MM.1S (cell line): ENCODE data around the gene SUSD4.

ENCODE experiments used
- EZH2phosphoT487 ChIP-seq: fragments of 300-600 bp; sonication (generic); IDR thresholded peaks from 2 replicates; pipeline ENCODE4 v1.6.1; 2018; ENCODE audit warnings: antibody characterized with exemption, low read length
- TF ChIP-seq, protein P1 (sequence below): fragments of 300-600 bp; sonication (generic); IDR thresholded peaks from 2 replicates; pipeline ENCODE4 v1.5.1; 2016; ENCODE audit warnings: antibody characterized with exemption, low read length, mixed read lengths

DNA sequence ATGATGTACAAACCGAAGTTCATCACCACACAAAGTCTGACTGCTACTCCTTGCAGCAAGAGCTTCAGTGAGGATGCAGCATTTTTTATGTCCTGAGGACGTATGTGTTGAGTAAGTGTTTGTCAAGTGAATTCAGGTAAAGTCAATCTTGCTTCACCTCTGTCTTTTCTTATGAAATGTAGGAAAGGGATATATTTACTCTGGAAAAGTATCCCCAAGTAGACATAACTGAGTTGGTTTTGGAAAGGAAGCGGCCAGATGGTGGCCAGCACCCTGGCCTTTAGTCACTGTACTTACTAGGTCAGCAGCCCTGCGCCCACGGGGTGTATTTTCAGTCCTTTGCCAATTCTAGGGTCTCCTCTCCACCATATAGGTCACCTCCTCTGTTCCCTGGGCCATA lies 75.2 kb downstream of the SUSD4 start:
- TF ChIP-seq, protein P1, sequence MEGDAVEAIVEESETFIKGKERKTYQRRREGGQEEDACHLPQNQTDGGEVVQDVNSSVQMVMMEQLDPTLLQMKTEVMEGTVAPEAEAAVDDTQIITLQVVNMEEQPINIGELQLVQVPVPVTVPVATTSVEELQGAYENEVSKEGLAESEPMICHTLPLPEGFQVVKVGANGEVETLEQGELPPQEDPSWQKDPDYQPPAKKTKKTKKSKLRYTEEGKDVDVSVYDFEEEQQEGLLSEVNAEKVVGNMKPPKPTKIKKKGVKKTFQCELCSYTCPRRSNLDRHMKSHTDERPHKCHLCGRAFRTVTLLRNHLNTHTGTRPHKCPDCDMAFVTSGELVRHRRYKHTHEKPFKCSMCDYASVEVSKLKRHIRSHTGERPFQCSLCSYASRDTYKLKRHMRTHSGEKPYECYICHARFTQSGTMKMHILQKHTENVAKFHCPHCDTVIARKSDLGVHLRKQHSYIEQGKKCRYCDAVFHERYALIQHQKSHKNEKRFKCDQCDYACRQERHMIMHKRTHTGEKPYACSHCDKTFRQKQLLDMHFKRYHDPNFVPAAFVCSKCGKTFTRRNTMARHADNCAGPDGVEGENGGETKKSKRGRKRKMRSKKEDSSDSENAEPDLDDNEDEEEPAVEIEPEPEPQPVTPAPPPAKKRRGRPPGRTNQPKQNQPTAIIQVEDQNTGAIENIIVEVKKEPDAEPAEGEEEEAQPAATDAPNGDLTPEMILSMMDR, result no peak
- TF ChIP-seq EZH2phosphoT487, result no peak
